Stimulated activated CD4-positive, alpha-beta T cell treated with anti-CD3 and anti-CD28 coated beads, Interleukin-4, amount 100 ng/mL, for 48 hours (primary cell): ENCODE measurements around the gene ZNF177.
"Not testable (repeated sequence)": the region's sequence is repeated elsewhere in the genome, so short reads cannot be mapped to it uniquely, and the experiment has no call there.

Source experiments
- DNase-seq, 2 donors: peaks; one replicate each; pipeline ENCODE4 v3.0.0-alpha.2; 2020; ENCODE audit warnings: low read depth in 2 of 2

The ZNF177 gene

GRCh38 chr19:9362905-9363304, at the start of gene ZNF177:
TSS of gene ZNF177 (plus strand) at chr19:9363013. CDS start at chr19:9378312, 15,299 bp downstream.
- DNase-seq = no peak

GRCh38 chr19:9313756-9314155, 49.1 kb upstream of the ZNF177 start:
- DNase-seq = no peak

- no peak for DNase-seq
Measured at GRCh38 chr19:9321338-9321737, 41.5 kb upstream of the ZNF177 start.

GRCh38 chr19:9321756-9322155, 41.1 kb upstream of the ZNF177 start:
- DNase-seq = not testable (repeated sequence)

- DNase-seq = not testable (repeated sequence)
Measured at GRCh38 chr19:9322201-9322600, 40.6 kb upstream of the ZNF177 start.

GRCh38 chr19:9323557-9323918, 39.3 kb upstream of the ZNF177 start:
- peak in 1 of 2 donors; percentile 23 for DNase-seq

GRCh38 chr19:9323919-9324583, 38.8 kb upstream of the ZNF177 start, which contains the start of gene ZNF559:
TSS of gene ZNF559 (plus strand) at chr19:9324179. CDS start at chr19:9338550, 14,371 bp downstream.
- peak; percentile 91 to 95 for DNase-seq

- no peak for DNase-seq
Measured at GRCh38 chr19:9324584-9324962, 38.2 kb upstream of the ZNF177 start.

- DNase-seq = no peak
Measured at GRCh38 chr19:9329999-9330398, 32.8 kb upstream of the ZNF177 start.

GRCh38 chr19:9342610-9343304, 20.1 kb upstream of the ZNF177 start:
- DNase-seq = no peak

- DNase-seq = no peak
Measured at GRCh38 chr19:9345005-9345404, 17.8 kb upstream of the ZNF177 start.

- no peak for DNase-seq
Measured at GRCh38 chr19:9348253-9348652, 14.6 kb upstream of the ZNF177 start.

- no peak for DNase-seq
Measured at GRCh38 chr19:9348671-9349070, 14.1 kb upstream of the ZNF177 start.

- no peak for DNase-seq
Measured at GRCh38 chr19:9352505-9352904, 10.3 kb upstream of the ZNF177 start.

GRCh38 chr19:9353011-9353410, 9.8 kb upstream of the ZNF177 start:
- DNase-seq = no peak

- DNase-seq = no peak
Measured at GRCh38 chr19:9354651-9355050, 8.2 kb upstream of the ZNF177 start.

- no peak for DNase-seq
Measured at GRCh38 chr19:9370738-9371619, 8.2 kb downstream of the ZNF177 start.

GRCh38 chr19:9381361-9381785, 18.6 kb downstream of the ZNF177 start:
- no peak for DNase-seq

- peak; percentile 39 to 48 for DNase-seq
Measured at GRCh38 chr19:9406798-9407352, 44.1 kb downstream of the ZNF177 start.

GRCh38 chr19:9407827-9408226, 45.0 kb downstream of the ZNF177 start:
- DNase-seq = no peak

- no peak for DNase-seq
Measured at GRCh38 chr19:9413240-9413954, 50.6 kb downstream of the ZNF177 start.
